Mammary epithelial cell (primary cell): ENCODE measurements around the gene DSCAM.

Source experiments
- EZH2 ChIP-seq: IDR thresholded peaks from 2 replicates; pipeline ENCODE4 v1.6.1; 2012; ENCODE audit warnings: low read length, inconsistent platforms, borderline replicate concordance
- TF ChIP-seq, protein P1 (sequence below), 2 donors: IDR thresholded peaks in 1 of 2; conservative IDR thresholded peaks in 1 of 2; 2 replicates each; pipeline ENCODE4 v1.5.1; 2011 to 2012; ENCODE audit warnings: inconsistent platforms in 2 of 2, low read length in 2 of 2, mild to moderate bottlenecking in 2 of 2, control low read depth in 1 of 2, low read depth in 1 of 2; ENCODE audit not compliant: insufficient read depth in 1 of 2; ENCODE audit errors: extremely low read depth in 1 of 2

DNA sequence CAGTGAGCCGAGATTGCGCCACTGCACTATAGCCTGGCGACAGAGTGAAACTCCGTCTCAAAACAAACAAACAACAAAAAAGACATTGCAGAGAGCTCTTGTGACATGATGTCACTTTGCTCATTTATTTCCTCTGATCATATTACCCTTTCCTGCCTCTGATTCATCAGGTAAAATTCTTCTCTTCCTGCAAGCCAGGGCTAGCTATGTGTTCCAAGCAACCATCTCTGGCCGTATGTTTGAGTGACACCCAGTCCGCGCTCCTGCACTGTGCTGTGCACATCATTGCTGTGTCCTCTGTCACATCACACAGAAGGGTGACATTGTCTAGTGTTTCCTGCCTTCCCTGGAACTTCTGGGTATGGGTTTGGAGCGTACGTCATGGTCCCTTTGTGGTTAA lies 728.4 kb downstream of the DSCAM start:
- TF ChIP-seq, protein P1, sequence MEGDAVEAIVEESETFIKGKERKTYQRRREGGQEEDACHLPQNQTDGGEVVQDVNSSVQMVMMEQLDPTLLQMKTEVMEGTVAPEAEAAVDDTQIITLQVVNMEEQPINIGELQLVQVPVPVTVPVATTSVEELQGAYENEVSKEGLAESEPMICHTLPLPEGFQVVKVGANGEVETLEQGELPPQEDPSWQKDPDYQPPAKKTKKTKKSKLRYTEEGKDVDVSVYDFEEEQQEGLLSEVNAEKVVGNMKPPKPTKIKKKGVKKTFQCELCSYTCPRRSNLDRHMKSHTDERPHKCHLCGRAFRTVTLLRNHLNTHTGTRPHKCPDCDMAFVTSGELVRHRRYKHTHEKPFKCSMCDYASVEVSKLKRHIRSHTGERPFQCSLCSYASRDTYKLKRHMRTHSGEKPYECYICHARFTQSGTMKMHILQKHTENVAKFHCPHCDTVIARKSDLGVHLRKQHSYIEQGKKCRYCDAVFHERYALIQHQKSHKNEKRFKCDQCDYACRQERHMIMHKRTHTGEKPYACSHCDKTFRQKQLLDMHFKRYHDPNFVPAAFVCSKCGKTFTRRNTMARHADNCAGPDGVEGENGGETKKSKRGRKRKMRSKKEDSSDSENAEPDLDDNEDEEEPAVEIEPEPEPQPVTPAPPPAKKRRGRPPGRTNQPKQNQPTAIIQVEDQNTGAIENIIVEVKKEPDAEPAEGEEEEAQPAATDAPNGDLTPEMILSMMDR (conservative IDR thresholded peaks at IDR 0.05 in 1 of 2, IDR thresholded peaks at IDR 0.05 in 1 of 2; ENCODE audit: extremely low read depth in 1 of 2, insufficient read depth in 1 of 2, low read depth in 1 of 2, low read length in 2 of 2): no peak
- no peak for TF ChIP-seq EZH2
